GM18517 (cell line): ENCODE measurements around the gene CHP1.
"Not testable (repeated sequence)": the region's sequence is repeated elsewhere in the genome, so short reads cannot be mapped to it uniquely, and the experiment has no call there.

Experiments
- ATAC-seq: cut with Tn5 transposase; IDR thresholded peaks from one replicate; pipeline ENCODE4 v1.9.1; 2021; ENCODE audit warnings: mild to moderate bottlenecking, moderate library complexity; ENCODE audit not compliant: unreplicated experiment

Gene CHP1

GRCh38 chr15:41256103-41256502, 25.0 kb downstream of the CHP1 start:
- no peak for ATAC-seq

GRCh38 chr15:41256577-41257038, 25.5 kb downstream of the CHP1 start:
- no peak for ATAC-seq

- ATAC-seq, result no peak
These were observed 27.8 kb downstream of the CHP1 start for GRCh38 chr15:41258750-41259471.

GRCh38 chr15:41259546-41260189, 28.6 kb downstream of the CHP1 start:
- no peak for ATAC-seq

GRCh38 chr15:41260924-41261323, 29.9 kb downstream of the CHP1 start:
- not testable (repeated sequence) for ATAC-seq

GRCh38 chr15:41262571-41262970, 31.5 kb downstream of the CHP1 start:
- ATAC-seq, result no peak

GRCh38 chr15:41263891-41264351, 32.9 kb downstream of the CHP1 start:
- no peak for ATAC-seq

GRCh38 chr15:41269887-41270286, 38.8 kb downstream of the CHP1 start:
- no peak for ATAC-seq

GRCh38 chr15:41276831-41277230, 45.8 kb downstream of the CHP1 start:
- no peak for ATAC-seq

- no peak for ATAC-seq
These were observed 47.3 kb downstream of the CHP1 start for GRCh38 chr15:41278319-41278718.

GRCh38 chr15:41279535-41280283, 48.6 kb downstream of the CHP1 start:
- no peak for ATAC-seq

- ATAC-seq, result no peak
These were observed 50.2 kb downstream of the CHP1 start for GRCh38 chr15:41281236-41281635.

GRCh38 chr15:41282436-41282835, 51.4 kb downstream of the CHP1 start:
- ATAC-seq, result not testable (repeated sequence)

- not testable (repeated sequence) for ATAC-seq
These were observed 52.0 kb downstream of the CHP1 start for GRCh38 chr15:41282980-41283652.

- ATAC-seq, result peak; percentile 91
These were observed 52.8 kb downstream of the CHP1 start for GRCh38 chr15:41283653-41284426.

- ATAC-seq, result no peak
These were observed 53.5 kb downstream of the CHP1 start for GRCh38 chr15:41284427-41285177.

- ATAC-seq, result no peak
These were observed 54.2 kb downstream of the CHP1 start for GRCh38 chr15:41285285-41285684.

GRCh38 chr15:41286665-41287333, 55.7 kb downstream of the CHP1 start:
- ATAC-seq, result no peak

- ATAC-seq, result no peak
These were observed 57.4 kb downstream of the CHP1 start for GRCh38 chr15:41288464-41288863.
